Nephron progenitor cell (in vitro differentiated cells): ENCODE results near the gene ZDHHC3.
"Not testable (repeated sequence)": the region's sequence is repeated elsewhere in the genome, so short reads cannot be mapped to it uniquely, and the experiment has no call there.

ENCODE experiments used
- DNase-seq: peaks from one replicate; pipeline ENCODE4 v3.0.0; 2021
- H3K27ac Mint-ChIP-seq: 2 replicates; pipeline ENCODE4 v1.8.0; 2021; ENCODE audit warnings: mild to moderate bottlenecking, moderate library complexity, mixed read lengths
- H3K27me3 Mint-ChIP-seq: 2 replicates; pipeline ENCODE4 v1.8.0; 2021; ENCODE audit warnings: mild to moderate bottlenecking, low read depth, mixed read lengths; ENCODE audit not compliant: poor library complexity
- H3K36me3 Mint-ChIP-seq: 2 replicates; pipeline ENCODE4 v1.8.0; 2021; ENCODE audit warnings: low read depth, mixed read lengths
- H3K4me1 Mint-ChIP-seq: 2 replicates; pipeline ENCODE4 v1.8.0; 2021; ENCODE audit warnings: mixed read lengths
- H3K4me3 Mint-ChIP-seq: 2 replicates; pipeline ENCODE4 v1.8.0; 2021; ENCODE audit warnings: mild to moderate bottlenecking, moderate library complexity, mixed read lengths
- H3K9me3 Mint-ChIP-seq: 2 replicates; pipeline ENCODE4 v1.8.0; 2021; ENCODE audit warnings: mild to moderate bottlenecking, moderate library complexity, mixed read lengths
- CTCF ChIP-seq: fragments of 200-600 bp; sonication (generic); IDR thresholded peaks from 2 replicates; pipeline ENCODE4 v1.5.0; 2021; ENCODE audit warnings: antibody characterized with exemption

Gene ZDHHC3

GRCh38 chr3:44954304-44954703, 21.7 kb downstream of the ZDHHC3 start:
- DNase-seq, result no peak
- H3K4me1 Mint-ChIP-seq, result peaks cover 5% of the 10 kb centered on the region
- TF ChIP-seq CTCF, result no peak
- H3K27me3 Mint-ChIP-seq, result no peaks in the 10 kb centered on the region
- no peaks in the 10 kb centered on the region for H3K36me3 Mint-ChIP-seq
- H3K27ac Mint-ChIP-seq, result no peak overlapping the region
- no peaks in the 10 kb centered on the region for H3K9me3 Mint-ChIP-seq
- no peak overlapping the region for H3K4me3 Mint-ChIP-seq

- no peak for DNase-seq
- peaks cover 5% of the 10 kb centered on the region for H3K4me1 Mint-ChIP-seq
- H3K27me3 Mint-ChIP-seq, result no peaks in the 10 kb centered on the region
- no peak overlapping the region for H3K4me3 Mint-ChIP-seq
- H3K27ac Mint-ChIP-seq, result no peak overlapping the region
- no peaks in the 10 kb centered on the region for H3K36me3 Mint-ChIP-seq
- H3K9me3 Mint-ChIP-seq, result no peaks in the 10 kb centered on the region
- no peak for TF ChIP-seq CTCF
Observed at GRCh38 chr3:44952689-44953088, 23.3 kb downstream of the ZDHHC3 start.

GRCh38 chr3:44950275-44950734, 25.7 kb downstream of the ZDHHC3 start:
- TF ChIP-seq CTCF, result no peak
- no peak overlapping the region for H3K4me3 Mint-ChIP-seq
- no peaks in the 10 kb centered on the region for H3K27me3 Mint-ChIP-seq
- DNase-seq, result no peak
- H3K4me1 Mint-ChIP-seq, result no peaks in the 10 kb centered on the region
- H3K36me3 Mint-ChIP-seq, result peaks cover 10% of the 10 kb centered on the region
- H3K27ac Mint-ChIP-seq, result peak overlapping the region; percentile 59
- H3K9me3 Mint-ChIP-seq, result no peaks in the 10 kb centered on the region

- not testable (repeated sequence) for DNase-seq, H3K9me3 Mint-ChIP-seq, H3K4me1 Mint-ChIP-seq, H3K4me3 Mint-ChIP-seq, H3K27ac Mint-ChIP-seq, H3K27me3 Mint-ChIP-seq
- peaks cover 13% of the 10 kb centered on the region for H3K36me3 Mint-ChIP-seq
Observed at GRCh38 chr3:44949770-44950169, 26.2 kb downstream of the ZDHHC3 start.

- no peak for TF ChIP-seq CTCF
- no peaks in the 10 kb centered on the region for H3K9me3 Mint-ChIP-seq
- DNase-seq, result no peak
- H3K4me3 Mint-ChIP-seq, result no peak overlapping the region
- H3K4me1 Mint-ChIP-seq, result no peaks in the 10 kb centered on the region
- no peaks in the 10 kb centered on the region for H3K27me3 Mint-ChIP-seq
- H3K36me3 Mint-ChIP-seq, result peaks cover 17% of the 10 kb centered on the region
- no peak overlapping the region for H3K27ac Mint-ChIP-seq
Observed at GRCh38 chr3:44948239-44948638, 27.7 kb downstream of the ZDHHC3 start.

GRCh38 chr3:44942202-44942921, 33.6 kb downstream of the ZDHHC3 start:
- H3K36me3 Mint-ChIP-seq, result peaks cover 41% of the 10 kb centered on the region
- DNase-seq, result no peak
- no peak overlapping the region for H3K27ac Mint-ChIP-seq
- no peak overlapping the region for H3K4me3 Mint-ChIP-seq
- no peak for TF ChIP-seq CTCF
- H3K9me3 Mint-ChIP-seq, result no peaks in the 10 kb centered on the region
- peaks cover 8% of the 10 kb centered on the region for H3K4me1 Mint-ChIP-seq
- H3K27me3 Mint-ChIP-seq, result no peaks in the 10 kb centered on the region
